ENCODE data around the gene CCDC71L. TPM values are rescaled to one million over a fixed set of nuclear protein-coding genes. Genes with fewer than 3 reads are reported as not detected.

CCDC71L gene
- total RNA-seq, 2 donors from 2014 or later: 26.1 to 26.8 TPM

DNA sequence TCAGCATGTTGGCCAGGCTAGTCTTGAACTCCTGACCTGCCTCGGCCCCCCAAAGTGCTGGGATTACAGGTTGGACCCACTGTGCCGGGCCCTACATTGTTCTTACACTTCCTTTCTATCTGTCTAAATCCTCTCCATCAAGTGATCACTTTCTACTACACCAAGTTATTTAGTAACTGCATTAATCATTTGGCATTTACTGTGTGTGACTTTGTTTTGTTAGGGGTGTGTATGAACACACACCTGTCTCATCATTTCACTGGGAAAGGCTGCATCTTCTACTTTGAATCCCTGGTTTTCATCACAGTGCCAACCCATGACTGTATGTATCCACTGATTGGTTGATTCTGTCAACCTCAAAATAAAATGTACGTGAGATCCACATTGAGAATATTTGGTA, 23.0 kb upstream of the CCDC71L start:
- Histone ChIP-seq H3K27me3 (ENCODE audit: control insufficient read depth, insufficient read depth, low read length, poor library complexity, severe bottlenecking) (no peaks in the 10 kb centered on the region), H3K4me3 (ENCODE audit: low read length) (no peak overlapping the region), H3K9me3 (ENCODE audit: control insufficient read depth, low read length) (peaks cover 4% of the 10 kb centered on the region), H3K27ac (ENCODE audit: low read depth, low read length) (no peak overlapping the region), H3K9ac (ENCODE audit: extremely low read depth, low read length, poor library complexity, severe bottlenecking) (no peak overlapping the region), H3K4me1 (ENCODE audit: control insufficient read depth, insufficient read depth, low read length) (peaks cover under 1% of the 10 kb centered on the region), H3K36me3 (ENCODE audit: control insufficient read depth, insufficient read depth, low read length) (no peaks in the 10 kb centered on the region)
- Mint-ChIP-seq H3K4me3 (no peak overlapping the region), H3K36me3 (ENCODE audit: low read depth) (no peaks in the 10 kb centered on the region), H3K9me3 (peaks cover 11% of the 10 kb centered on the region), H3K27ac (no peak overlapping the region), H3K4me1 (peaks cover 7% of the 10 kb centered on the region), H3K27me3 (ENCODE audit: insufficient read depth) (peaks cover 17% of the 10 kb centered on the region)
- TF ChIP-seq, protein P1, sequence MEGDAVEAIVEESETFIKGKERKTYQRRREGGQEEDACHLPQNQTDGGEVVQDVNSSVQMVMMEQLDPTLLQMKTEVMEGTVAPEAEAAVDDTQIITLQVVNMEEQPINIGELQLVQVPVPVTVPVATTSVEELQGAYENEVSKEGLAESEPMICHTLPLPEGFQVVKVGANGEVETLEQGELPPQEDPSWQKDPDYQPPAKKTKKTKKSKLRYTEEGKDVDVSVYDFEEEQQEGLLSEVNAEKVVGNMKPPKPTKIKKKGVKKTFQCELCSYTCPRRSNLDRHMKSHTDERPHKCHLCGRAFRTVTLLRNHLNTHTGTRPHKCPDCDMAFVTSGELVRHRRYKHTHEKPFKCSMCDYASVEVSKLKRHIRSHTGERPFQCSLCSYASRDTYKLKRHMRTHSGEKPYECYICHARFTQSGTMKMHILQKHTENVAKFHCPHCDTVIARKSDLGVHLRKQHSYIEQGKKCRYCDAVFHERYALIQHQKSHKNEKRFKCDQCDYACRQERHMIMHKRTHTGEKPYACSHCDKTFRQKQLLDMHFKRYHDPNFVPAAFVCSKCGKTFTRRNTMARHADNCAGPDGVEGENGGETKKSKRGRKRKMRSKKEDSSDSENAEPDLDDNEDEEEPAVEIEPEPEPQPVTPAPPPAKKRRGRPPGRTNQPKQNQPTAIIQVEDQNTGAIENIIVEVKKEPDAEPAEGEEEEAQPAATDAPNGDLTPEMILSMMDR (conservative IDR thresholded peaks at IDR 0.05): no peak
- 88 to 100% methylated on average over 1 to 2 of the region's 3 CpGs for WGBS, 2 experiments (ENCODE audit: insufficient coverage in 1 of 2, insufficient read length in 1 of 2)
- no peak for DNase-seq

DNA sequence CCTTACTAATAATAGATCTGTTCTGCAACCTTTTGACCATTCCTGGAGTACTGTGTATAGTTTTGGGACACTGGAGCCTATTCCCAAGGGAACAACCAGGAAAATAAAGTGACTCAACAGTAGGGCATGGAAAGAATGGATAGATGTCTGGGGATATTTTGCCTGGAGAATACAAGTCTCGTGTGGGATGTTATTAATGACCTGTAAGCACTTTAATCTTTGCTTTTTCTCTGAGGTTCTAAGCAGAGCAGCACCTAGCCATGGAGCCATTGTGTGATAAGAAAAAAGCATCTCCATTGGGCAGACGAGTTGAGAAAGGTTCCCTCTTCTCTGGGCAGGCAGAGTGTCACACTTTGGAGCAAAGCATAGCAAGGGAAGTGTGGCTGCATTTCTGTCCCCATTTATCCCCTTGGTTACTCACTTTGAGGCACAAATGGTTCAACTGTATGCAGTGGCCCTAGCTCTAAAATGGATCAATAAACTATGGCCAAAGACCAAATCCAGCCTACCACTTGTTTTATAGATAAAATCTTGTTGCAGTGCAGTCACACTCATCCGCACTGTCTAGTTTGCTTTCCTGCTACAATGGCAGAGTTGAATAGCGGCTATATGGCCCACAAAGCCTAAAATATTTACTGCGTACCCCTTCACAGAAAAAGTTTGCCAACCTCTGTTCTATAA, 21.0 kb upstream of the CCDC71L start:
- Histone ChIP-seq H3K4me3 (ENCODE audit: low read length) (no peak overlapping the region), H3K9me3 (ENCODE audit: control insufficient read depth, low read length) (peaks cover 4% of the 10 kb centered on the region), H3K4me1 (ENCODE audit: control insufficient read depth, insufficient read depth, low read length) (peaks cover 3% of the 10 kb centered on the region), H3K27ac (ENCODE audit: low read depth, low read length) (no peak overlapping the region), H3K27me3 (ENCODE audit: control insufficient read depth, insufficient read depth, low read length, poor library complexity, severe bottlenecking) (no peaks in the 10 kb centered on the region), H3K36me3 (ENCODE audit: control insufficient read depth, insufficient read depth, low read length) (no peaks in the 10 kb centered on the region), H3K9ac (ENCODE audit: extremely low read depth, low read length, poor library complexity, severe bottlenecking) (no peak overlapping the region)
- no peak overlapping the region for H3K4me3 Mint-ChIP-seq
- peaks cover 9% of the 10 kb centered on the region for H3K27me3 Mint-ChIP-seq (ENCODE audit: insufficient read depth)
- no peak for DNase-seq
- H3K4me1 Mint-ChIP-seq: peaks cover 8% of the 10 kb centered on the region
- peaks cover 8% of the 10 kb centered on the region for H3K9me3 Mint-ChIP-seq
- WGBS, 2 experiments (ENCODE audit: insufficient coverage in 1 of 2, insufficient read length in 1 of 2): 79 to 86% methylated on average over 3 to 5 of the region's 5 CpGs
- no peak overlapping the region for H3K27ac Mint-ChIP-seq
- H3K36me3 Mint-ChIP-seq (ENCODE audit: low read depth): no peaks in the 10 kb centered on the region
- TF ChIP-seq, protein P1 (conservative IDR thresholded peaks at IDR 0.05): no peak

DNA sequence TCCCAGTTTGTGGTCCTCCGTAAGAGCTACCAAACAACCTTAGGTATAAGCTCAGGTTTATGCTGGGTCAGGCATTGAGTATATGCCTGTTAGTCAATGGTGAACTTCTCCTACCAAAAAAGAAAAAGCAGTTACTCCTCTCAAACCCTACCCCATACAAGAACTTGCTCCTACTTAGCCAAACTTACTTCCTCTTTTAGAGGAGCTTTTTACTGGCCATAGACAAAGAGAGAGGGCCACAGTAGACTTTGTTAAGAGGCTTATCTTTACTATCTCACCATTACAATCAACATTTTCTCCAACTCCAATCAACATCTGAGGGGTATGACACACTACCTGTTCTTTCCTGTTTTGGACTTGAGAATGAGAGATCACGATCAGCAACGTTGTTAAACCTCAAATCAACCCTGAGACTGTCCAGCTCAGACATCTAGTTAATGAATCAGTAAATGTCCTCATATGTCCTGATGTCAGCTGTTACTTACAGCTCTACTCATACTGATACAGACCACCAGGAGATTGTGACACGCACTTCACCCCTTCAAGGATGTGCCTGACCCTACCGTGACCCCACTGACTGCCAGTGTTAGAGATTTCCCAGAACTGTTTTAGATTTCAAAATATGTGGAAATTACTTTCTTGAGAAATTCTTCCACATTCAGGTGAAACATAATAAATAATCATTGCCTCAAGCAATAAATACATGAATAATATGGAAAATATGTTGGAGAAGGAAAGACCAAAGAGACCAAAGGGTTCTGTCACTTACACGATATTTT, 18.4 kb upstream of the CCDC71L start:
- Histone ChIP-seq H3K36me3 (ENCODE audit: control insufficient read depth, insufficient read depth, low read length) (no peaks in the 10 kb centered on the region), H3K27me3 (ENCODE audit: control insufficient read depth, insufficient read depth, low read length, poor library complexity, severe bottlenecking) (no peaks in the 10 kb centered on the region), H3K4me1 (ENCODE audit: control insufficient read depth, insufficient read depth, low read length) (peaks cover 3% of the 10 kb centered on the region), H3K9ac (ENCODE audit: extremely low read depth, low read length, poor library complexity, severe bottlenecking) (peak overlapping the region; percentile 19), H3K27ac (ENCODE audit: low read depth, low read length) (no peak overlapping the region), H3K9me3 (ENCODE audit: control insufficient read depth, low read length) (peaks cover 4% of the 10 kb centered on the region), H3K4me3 (ENCODE audit: low read length) (peak overlapping the region; percentile 60)
- H3K36me3 Mint-ChIP-seq (ENCODE audit: low read depth): no peaks in the 10 kb centered on the region
- DNase-seq: no peak
- peaks cover 16% of the 10 kb centered on the region for H3K4me1 Mint-ChIP-seq
- peaks cover 12% of the 10 kb centered on the region for H3K9me3 Mint-ChIP-seq
- H3K4me3 Mint-ChIP-seq: no peak overlapping the region
- H3K27me3 Mint-ChIP-seq (ENCODE audit: insufficient read depth): peaks cover 9% of the 10 kb centered on the region
- H3K27ac Mint-ChIP-seq: peak overlapping the region; percentile 15
- TF ChIP-seq, protein P1 (conservative IDR thresholded peaks at IDR 0.05): no peak
- WGBS, 2 experiments (ENCODE audit: insufficient coverage in 1 of 2, insufficient read length in 1 of 2): 87 to 94% methylated on average over 5 to 6 of the region's 6 CpGs

Measured in endodermal cell (in vitro differentiated cells).